Measurements from ENCODE around the gene ORAI2.

DNA sequence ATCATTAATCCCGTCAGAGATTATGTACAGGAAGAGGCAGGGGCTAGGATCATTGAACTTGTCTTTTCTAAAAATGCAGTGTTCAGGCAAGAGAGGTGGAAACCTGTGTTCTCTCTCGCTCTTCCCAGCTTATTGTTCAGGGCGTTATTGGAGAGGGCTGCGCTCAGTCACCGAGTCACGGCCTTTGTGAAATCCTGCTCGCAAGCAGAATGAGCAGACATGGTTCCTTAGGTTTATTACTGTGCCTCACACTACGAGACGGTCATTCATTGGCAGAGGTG, 37.8 kb upstream of the ORAI2 start:
- TF ChIP-seq POLR2A (IDR thresholded peaks at IDR 0.05; ENCODE audit: low read depth, low read length) (no peak), CTCF (conservative IDR thresholded peaks at IDR 0.05; ENCODE audit: low read depth, low read length) (no peak), RAD21 (IDR thresholded peaks at IDR 0.05; ENCODE audit: low read length) (no peak), RFX5 (IDR thresholded peaks at IDR 0.05; ENCODE audit: low read depth, low read length) (no peak), FOS (IDR thresholded peaks at IDR 0.05; ENCODE audit: low read depth, low read length) (no peak), CEBPB (IDR thresholded peaks at IDR 0.05; ENCODE audit: low read depth, low read length) (no peak), SMC3 (IDR thresholded peaks at IDR 0.05; ENCODE audit: low read depth, low read length) (no peak), MXI1 (IDR thresholded peaks at IDR 0.05; ENCODE audit: borderline replicate concordance, low read depth, low read length) (no peak), MAZ (IDR thresholded peaks at IDR 0.05; ENCODE audit: borderline replicate concordance, low read depth, low read length) (no peak), MAFK (IDR thresholded peaks at IDR 0.05; ENCODE audit: low read depth, low read length) (no peak), BHLHE40 (IDR thresholded peaks at IDR 0.05; ENCODE audit: low read depth, low read length) (no peak), NFE2L2 (IDR thresholded peaks at IDR 0.05; ENCODE audit: low read depth, low read length) (no peak), USF2 (IDR thresholded peaks at IDR 0.05; ENCODE audit: low read depth, low read length) (no peak), RCOR1 (IDR thresholded peaks at IDR 0.05; ENCODE audit: insufficient replicate concordance, low read length) (no peak)

All from IMR-90 (cell line).